Measurements from ENCODE around the gene TBXAS1. TPM values are rescaled to one million over a fixed set of nuclear protein-coding genes. Genes with fewer than 3 reads are reported as not detected.

The TBXAS1 gene
- total RNA-seq, 1 donor from 2014 or later: 3.8 TPM

GRCh38 chr7:140053812-140054539, 224.9 kb downstream of the TBXAS1 start:
- intact Hi-C loops (cut with DNase I): no loop called here
- TF ChIP-seq CTCF (IDR thresholded peaks at IDR 0.05): no peak
- H3K36me3 ChIP-seq: peaks cover 0 to 6% of the 10 kb centered on the region in 2 donors
- peaks cover 0 to 7% of the 10 kb centered on the region in 2 donors for H3K4me1 ChIP-seq
- H3K9me3 ChIP-seq: no peaks in the 10 kb centered on the region
- no peaks in the 10 kb centered on the region for H3K27me3 ChIP-seq
- H3K27ac ChIP-seq: no peak overlapping the region
- H3K4me3 ChIP-seq: no peak overlapping the region
- DNase-seq (ENCODE audit: low spot score in 2 of 2): no peak

GRCh38 chr7:140054751-140055150, 225.7 kb downstream of the TBXAS1 start:
- no peak overlapping the region for H3K4me3 ChIP-seq
- H3K4me1 ChIP-seq: peaks cover 0 to 5% of the 10 kb centered on the region in 2 donors
- H3K36me3 ChIP-seq: peaks cover 0 to 6% of the 10 kb centered on the region in 2 donors
- no peaks in the 10 kb centered on the region for H3K27me3 ChIP-seq
- no peak for TF ChIP-seq CTCF (IDR thresholded peaks at IDR 0.05)
- H3K9me3 ChIP-seq: no peaks in the 10 kb centered on the region
- DNase-seq (ENCODE audit: low spot score in 2 of 2): no peak
- H3K27ac ChIP-seq: no peak overlapping the region
- intact Hi-C loops (cut with DNase I): no loop called here

DNA sequence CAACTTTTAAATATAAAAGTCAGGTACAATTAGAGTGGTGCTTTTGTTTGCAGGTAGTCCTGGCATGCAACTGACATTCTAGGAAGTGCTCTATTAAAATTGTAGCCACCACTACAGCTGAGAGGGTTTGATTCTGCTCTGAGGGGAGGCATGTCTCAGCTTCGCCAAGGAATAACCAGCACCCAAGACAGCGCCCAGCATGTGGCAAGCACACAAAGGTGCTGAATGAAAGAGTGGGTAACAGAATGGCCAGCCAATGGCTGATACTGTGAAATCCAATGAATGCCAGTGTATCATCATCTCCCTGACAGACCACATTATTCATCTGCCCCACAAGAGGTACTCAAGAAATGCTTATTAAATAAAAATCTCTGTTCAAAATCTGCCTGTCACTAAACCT, 226.8 kb downstream of the TBXAS1 start:
- Histone ChIP-seq H3K4me3 (no peak overlapping the region), H3K36me3 (peaks cover 0 to 6% of the 10 kb centered on the region in 2 donors), H3K27me3 (no peaks in the 10 kb centered on the region), H3K27ac (no peak overlapping the region), H3K4me1 (peaks cover 0 to 12% of the 10 kb centered on the region in 2 donors), H3K9me3 (no peaks in the 10 kb centered on the region)
- intact Hi-C loops (cut with DNase I): no loop called here
- no peak for TF ChIP-seq CTCF (IDR thresholded peaks at IDR 0.05)
- no peak for DNase-seq (ENCODE audit: low spot score in 2 of 2)

- Histone ChIP-seq H3K9me3 (no peaks in the 10 kb centered on the region), H3K27me3 (no peaks in the 10 kb centered on the region), H3K27ac (no peak overlapping the region), H3K36me3 (peaks cover 0 to 6% of the 10 kb centered on the region in 2 donors), H3K4me3 (no peak overlapping the region), H3K4me1 (peaks cover 0 to 18% of the 10 kb centered on the region in 2 donors)
- intact Hi-C loops (cut with DNase I): no loop called here
- no peak for TF ChIP-seq CTCF (IDR thresholded peaks at IDR 0.05)
- DNase-seq (ENCODE audit: low spot score in 2 of 2): no peak
Measured at GRCh38 chr7:140056431-140057142, 227.5 kb downstream of the TBXAS1 start.

GRCh38 chr7:140057143-140057535, 228.1 kb downstream of the TBXAS1 start:
- Histone ChIP-seq H3K27me3 (no peaks in the 10 kb centered on the region), H3K4me3 (no peak overlapping the region), H3K36me3 (peaks cover 0 to 6% of the 10 kb centered on the region in 2 donors), H3K4me1 (peaks cover 0 to 23% of the 10 kb centered on the region in 2 donors), H3K27ac (no peak overlapping the region), H3K9me3 (no peaks in the 10 kb centered on the region)
- no peak for TF ChIP-seq CTCF (IDR thresholded peaks at IDR 0.05)
- no peak for DNase-seq (ENCODE audit: low spot score in 2 of 2)
- intact Hi-C loops (cut with DNase I): no loop called here
